Measurements from ENCODE around the gene FUBP1. TPM values are rescaled to one million over a fixed set of nuclear protein-coding genes. Genes with fewer than 3 reads are reported as not detected.

The FUBP1 gene
- total RNA-seq, 1 donor from 2014 or later = 88.8 TPM

GRCh38 chr1:78009276-78009675, 30.4 kb upstream of the FUBP1 start:
- peak overlapping the region; percentile 69 for H3K4me3 ChIP-seq
- H3K27ac ChIP-seq = no peak overlapping the region
- DNase-seq (no peak), ATAC-seq (no peak)
- intact Hi-C loops (cut with DNase I) = no loop called here
- peaks cover 14% of the 10 kb centered on the region for H3K4me1 ChIP-seq
- TF ChIP-seq CTCF (IDR thresholded peaks at IDR 0.05) = no peak
- H3K27me3 ChIP-seq = no peaks in the 10 kb centered on the region
- H3K9me3 ChIP-seq = no peaks in the 10 kb centered on the region
- H3K36me3 ChIP-seq = peaks cover 6% of the 10 kb centered on the region

GRCh38 chr1:78007677-78008341, 28.9 kb upstream of the FUBP1 start:
- intact Hi-C loops (cut with DNase I) = no loop called here
- H3K27me3 ChIP-seq = no peaks in the 10 kb centered on the region
- no peak for ATAC-seq
- no peak for TF ChIP-seq CTCF (IDR thresholded peaks at IDR 0.05)
- H3K4me1 ChIP-seq = peaks cover 14% of the 10 kb centered on the region
- H3K36me3 ChIP-seq = no peaks in the 10 kb centered on the region
- H3K4me3 ChIP-seq = peak overlapping the region; percentile 69
- no peak for DNase-seq
- H3K27ac ChIP-seq = no peak overlapping the region
- H3K9me3 ChIP-seq = no peaks in the 10 kb centered on the region

DNA sequence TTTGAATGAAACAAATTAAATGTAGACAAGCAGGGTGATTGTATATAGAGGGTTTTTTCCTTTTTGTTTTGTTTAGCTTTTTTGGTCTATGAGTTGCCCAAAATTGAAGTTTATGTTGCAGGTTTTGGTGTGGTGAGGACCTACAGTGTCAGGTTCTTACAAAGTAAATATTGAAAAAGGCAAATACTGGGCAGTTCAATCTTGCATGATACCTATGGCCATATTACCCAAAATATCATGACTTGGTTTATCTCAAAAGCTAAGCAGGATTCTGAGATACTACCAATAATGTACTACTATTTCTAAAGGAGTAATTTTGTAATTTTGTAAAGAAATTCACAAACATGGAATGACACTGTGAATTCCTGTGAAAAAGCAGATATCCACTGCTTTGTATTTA, 27.6 kb upstream of the FUBP1 start:
- Histone ChIP-seq H3K9me3 (no peaks in the 10 kb centered on the region), H3K4me3 (peak overlapping the region; percentile 69), H3K36me3 (no peaks in the 10 kb centered on the region), H3K27ac (peak overlapping the region; percentile 83), H3K4me1 (peaks cover 14% of the 10 kb centered on the region), H3K27me3 (no peaks in the 10 kb centered on the region)
- no peak for ATAC-seq
- intact Hi-C loops (cut with DNase I) = no loop called here
- no peak for TF ChIP-seq CTCF (IDR thresholded peaks at IDR 0.05)
- DNase-seq = no peak

GRCh38 chr1:78005755-78006154, 26.9 kb upstream of the FUBP1 start:
- Histone ChIP-seq H3K4me1 (peaks cover 11% of the 10 kb centered on the region), H3K27me3 (no peaks in the 10 kb centered on the region), H3K36me3 (no peaks in the 10 kb centered on the region), H3K4me3 (peak overlapping the region; percentile 69), H3K9me3 (no peaks in the 10 kb centered on the region), H3K27ac (peak overlapping the region; percentile 83)
- no peak for TF ChIP-seq CTCF (IDR thresholded peaks at IDR 0.05)
- intact Hi-C loops (cut with DNase I) = no loop called here
- ATAC-seq (no peak), DNase-seq (no peak)

DNA sequence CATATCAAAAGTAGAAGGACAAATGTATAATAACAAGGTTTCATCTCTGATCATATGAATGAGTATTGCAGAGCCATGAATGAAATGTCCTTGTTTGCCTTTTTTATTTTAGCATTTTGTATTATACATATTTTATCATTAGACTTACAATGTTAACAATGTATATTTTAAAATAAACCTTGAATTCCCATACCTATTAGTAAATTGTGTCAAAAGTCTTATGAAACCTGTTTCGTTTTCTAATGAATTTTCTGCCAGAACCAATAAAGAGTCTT, 26.5 kb upstream of the FUBP1 start:
- no peak for DNase-seq
- intact Hi-C loops (cut with DNase I) = no loop called here
- Histone ChIP-seq H3K9me3 (no peaks in the 10 kb centered on the region), H3K4me1 (peaks cover 11% of the 10 kb centered on the region), H3K4me3 (peak overlapping the region; percentile 69), H3K36me3 (no peaks in the 10 kb centered on the region), H3K27me3 (no peaks in the 10 kb centered on the region), H3K27ac (peak overlapping the region; percentile 83)
- ATAC-seq = no peak
- TF ChIP-seq CTCF (IDR thresholded peaks at IDR 0.05) = no peak

Measured in upper lobe of right lung (tissue), 1 donor.